ENCODE measurements around the gene PVALEF. TPM values are rescaled to one million over a fixed set of nuclear protein-coding genes. Genes with fewer than 3 reads are reported as not detected.

Gene PVALEF
- total RNA-seq, 1 experiment from 2014 or later = not detected

- Histone ChIP-seq H3K79me1 (ENCODE audit: insufficient read depth, low read depth, low read length, poor library complexity, severe bottlenecking) (no peaks in the 10 kb centered on the region), H3K9me3 (ENCODE audit: control insufficient read depth, low read depth, low read length) (no peaks in the 10 kb centered on the region), H4K20me1 (ENCODE audit: control insufficient read depth, insufficient read depth, insufficient read length) (no peaks in the 10 kb centered on the region), H3K4ac (ENCODE audit: low read depth, low read length) (no peak overlapping the region), H4K91ac (ENCODE audit: insufficient read length, low read depth, low read length) (no peak overlapping the region), H3K4me1 (ENCODE audit: insufficient read depth, low read length) (no peaks in the 10 kb centered on the region), H2BK5ac (ENCODE audit: insufficient read length, low read length) (no peak overlapping the region), H3K18ac (ENCODE audit: insufficient read length, low read depth, low read length) (no peak overlapping the region), H2BK20ac (ENCODE audit: low read depth, low read length, poor library complexity, severe bottlenecking) (no peak overlapping the region), H3K4me2 (ENCODE audit: insufficient read depth, insufficient read length, low read length) (no peak overlapping the region), H4K5ac (ENCODE audit: insufficient read length, low read depth, low read length) (no peak overlapping the region), H3K56ac (ENCODE audit: insufficient read length, low read depth, low read length) (no peak overlapping the region), H3K9ac (ENCODE audit: extremely low read depth, insufficient read length, low read length) (no peak overlapping the region), H2BK15ac (ENCODE audit: low read depth, low read length) (no peak overlapping the region), H3T11ph (ENCODE audit: low read length) (no peak overlapping the region), H3K23ac (ENCODE audit: insufficient read length, low read depth, low read length) (no peak overlapping the region), H3K27me3 (ENCODE audit: insufficient read depth, low read length) (no peaks in the 10 kb centered on the region), H3K23me2 (ENCODE audit: insufficient read length, low read depth, low read length, poor library complexity, severe bottlenecking) (no peaks in the 10 kb centered on the region), H3K27ac (ENCODE audit: insufficient read length, low read depth, low read length) (no peak overlapping the region), H3K79me2 (ENCODE audit: insufficient read depth, low read length) (no peaks in the 10 kb centered on the region), H2AFZ (ENCODE audit: low read length) (no peak overlapping the region), H2AK5ac (ENCODE audit: insufficient read length, low read length) (no peak overlapping the region), H2BK12ac (ENCODE audit: insufficient read length, low read depth, low read length) (no peak overlapping the region), H3K14ac (ENCODE audit: insufficient read depth, low read length) (no peak overlapping the region; the same call in 1 of the 2 replicates), H4K8ac (replicated peaks; ENCODE audit: insufficient read length, low read depth, low read length) (no peak overlapping the region), H2BK120ac (ENCODE audit: low read depth, low read length, poor library complexity, severe bottlenecking) (no peak overlapping the region)
- peaks cover 2 to 10% of the 10 kb centered on the region in 2 experiments; a peak in 2 of 4 replicates for H3K4me1 Mint-ChIP-seq
- H3K27ac Mint-ChIP-seq = peak overlapping the region in 2 of 3 experiments; percentile 34 to 82; a peak in 3 of 7 replicates
- TF ChIP-seq CTCF (conservative IDR thresholded peaks at IDR 0.05) = no peak
- peaks cover 1% of the 10 kb centered on the region; the same call in 1 of the 2 replicates for H3K27me3 Mint-ChIP-seq (ENCODE audit: low read depth)
- no peak overlapping the region for H3K4me3 Mint-ChIP-seq
- peaks cover 0 to 7% (median 0%) of the 10 kb centered on the region in 3 experiments; a peak in 4 of 7 replicates for H3K36me3 Mint-ChIP-seq (ENCODE audit: insufficient read depth in 1 of 3, low read depth in 3 of 3)
- DNase-seq = no peak
- no CpG with 5 or more reads among the region's 8 CpGs for WGBS (ENCODE audit: extremely low coverage, insufficient read length, low lambda C conversion rate)
- peaks cover 15 to 17% of the 10 kb centered on the region in 2 experiments for H3K9me3 Mint-ChIP-seq
These were observed 25.9 kb upstream of the PVALEF start for GRCh38 chr17:81139428-81139827.

Data from H9 (cell line).